K562 (cell line): Measurements from ENCODE around the gene POLR3E. TPM values are rescaled to one million over a fixed set of nuclear protein-coding genes. Genes with fewer than 3 reads are reported as not detected.

Source experiments
- ESRRB ChIP-seq: fragments of 250-450 bp; sonication (Bioruptor Pico); IDR thresholded peaks from 2 replicates; pipeline ENCODE4 v1.5.0; 2020; ENCODE audit warnings: mild to moderate bottlenecking, moderate library complexity, borderline replicate concordance
- KLF1 ChIP-seq: fragments of 450-650 bp; IDR thresholded peaks from 2 replicates; pipeline ENCODE4 v1.6.1; 2016; ENCODE audit warnings: missing genetic modification characterization, missing compliant biosample characterization
- LARP7 ChIP-seq: fragments of 450-650 bp; IDR thresholded peaks from 2 replicates; pipeline ENCODE4 v1.6.1; 2016
- NCOA2 ChIP-seq, 2 experiments: fragments of 450-650 bp; IDR thresholded peaks; 2 replicates each; pipeline ENCODE4 v1.6.1; 2018; ENCODE audit warnings: mild to moderate bottlenecking in 2 of 2, moderate library complexity in 1 of 2; ENCODE audit not compliant: partially characterized antibody in 2 of 2
- NFXL1 ChIP-seq: fragments of 450-650 bp; formaldehyde crosslinking; IDR thresholded peaks from 2 replicates; pipeline ENCODE4 v1.4.0; 2021; ENCODE audit warnings: mild to moderate bottlenecking
- NRF1 ChIP-seq, 2 experiments: fragments of 450-650 bp; IDR thresholded peaks in 1 of 2; conservative IDR thresholded peaks in 1 of 2; 2 replicates each; pipeline ENCODE4 v1.6.1; 2014; ENCODE audit warnings: mild to moderate bottlenecking in 2 of 2
- PCBP1 ChIP-seq: fragments of 200-400 bp; formaldehyde crosslinking; IDR thresholded peaks from 2 replicates; pipeline ENCODE4 v1.6.1; 2018; ENCODE audit warnings: mild to moderate bottlenecking, low read depth, low read length; ENCODE audit not compliant: poor library complexity, severe bottlenecking
- POLR2G ChIP-seq: fragments of 200-400 bp; formaldehyde crosslinking; IDR thresholded peaks from 2 replicates; pipeline ENCODE4 v1.6.1; 2017; ENCODE audit warnings: low read depth, mild to moderate bottlenecking, antibody characterized with exemption, low read length, moderate library complexity
- RBFOX2 ChIP-seq: fragments of 200-400 bp; formaldehyde crosslinking; IDR thresholded peaks from 2 replicates; pipeline ENCODE4 v1.6.1; 2017; ENCODE audit warnings: low read depth, mild to moderate bottlenecking, low read length, moderate library complexity
- TFAM ChIP-seq: fragments of 250-450 bp; sonication (Bioruptor Pico); conservative IDR thresholded peaks from 2 replicates; pipeline ENCODE4 v1.5.0; 2021; ENCODE audit warnings: mild to moderate bottlenecking, moderate library complexity
- ZBED1 ChIP-seq: IDR thresholded peaks from 2 replicates; pipeline ENCODE4 v1.6.1; 2014
- ZBTB43 ChIP-seq: sonication (generic); formaldehyde crosslinking; IDR thresholded peaks from 2 replicates; pipeline ENCODE4 v1.8.0; 2023; ENCODE audit warnings: mild to moderate bottlenecking, missing genetic modification reagents
- ZC3H8 ChIP-seq: fragments of 450-650 bp; IDR thresholded peaks from 2 replicates; pipeline ENCODE4 v1.6.1; 2017
- ZNF121 ChIP-seq: sonication (generic); formaldehyde crosslinking; conservative IDR thresholded peaks from 2 replicates; pipeline ENCODE4 v1.8.0; 2022; ENCODE audit warnings: missing genetic modification reagents
- ZNF584 ChIP-seq: fragments of 200-800 bp; sonication (Bioruptor generic); IDR thresholded peaks from 2 replicates; pipeline ENCODE4 v1.6.1; 2016; ENCODE audit warnings: low read depth, mild to moderate bottlenecking, missing genetic modification characterization, missing compliant biosample characterization
- polyA plus RNA-seq, 8 experiments: library from polyadenylated mRNA; depleted of rRNA in 4 of 8; stranded (reverse) in 5 of 8; unstranded in 3 of 8; fragments of >200 nt; fragmentation: Nextera tagmentation in 2 of 8; fragmentation: Illumina TruSeq in 1 of 8; extraction: Ambion mirVana in 2 of 8; extraction: Trizol in 1 of 8; gene quantifications; 2 replicates each; pipeline versions ENCODE4 v1.2.1 to v1.2.3, GENCODE V29; 2011 to 2014; ENCODE audit warnings: inconsistent platforms in 1 of 8, missing spikeins in 1 of 8
- total RNA-seq, 7 experiments: library from RNA; depleted of rRNA in 6 of 7; stranded (reverse); fragments of >200 nt in 6 of 7; fragmentation: Illumina TruSeq in 2 of 7; extraction: Trizol in 2 of 7; gene quantifications; 2 replicates each; pipeline versions ENCODE4 v1.2.1 to v1.2.3, GENCODE V29; 2011 to 2021; ENCODE audit warnings: low replicate concordance in 1 of 7
- TF ChIP-seq, protein P1 (sequence below): fragments of 200-800 bp; sonication (Bioruptor generic); IDR thresholded peaks from 2 replicates; pipeline ENCODE4 v1.6.1; 2017; ENCODE audit warnings: missing genetic modification characterization, missing compliant biosample characterization
- TF ChIP-seq, protein P2 (sequence below): fragments of 250-450 bp; sonication (Bioruptor Pico); IDR thresholded peaks from 2 replicates; pipeline ENCODE4 v1.8.0; 2021; ENCODE audit warnings: moderate library complexity, mild to moderate bottlenecking, inconsistent platforms
- TF ChIP-seq, protein P3 (sequence below), 2 experiments: fragments of 450-650 bp in 1 of 2; sonication (generic) in 1 of 2; formaldehyde crosslinking in 1 of 2; IDR thresholded peaks; 2 replicates each; pipeline versions ENCODE4 v1.7.1 to v1.9.0; 2016 to 2022; ENCODE audit warnings: inconsistent platforms in 1 of 2, mild to moderate bottlenecking in 1 of 2, missing genetic modification reagents in 1 of 2

The POLR3E gene
- total and polyA plus RNA-seq, 9 of the 15 experiments (the other 6 are each of a cell fraction or from before 2014, with no cell fraction given): 17.7 to 151 (median 82.6) TPM

DNA sequence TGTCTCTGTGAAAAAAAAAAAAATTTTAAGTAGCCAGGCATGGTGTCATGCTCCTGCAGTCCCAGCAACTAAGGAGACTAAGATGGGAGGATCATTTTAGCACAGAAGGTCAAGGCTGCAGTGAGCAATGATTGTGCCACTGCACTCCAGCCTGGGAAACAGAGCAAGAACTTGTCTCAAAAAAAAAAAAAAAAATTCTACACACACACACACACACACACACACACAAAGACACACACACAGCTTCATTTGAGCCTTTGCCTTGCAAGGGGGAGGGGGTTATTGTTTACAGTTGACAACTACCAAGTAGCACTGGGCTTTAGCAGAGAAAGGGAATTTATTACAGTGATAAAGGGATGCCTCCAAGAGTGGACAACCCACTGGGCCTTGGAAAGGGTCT lies 4.9 kb upstream of the POLR3E start (continued):
- no peak for TF ChIP-seq ZBTB43 (CRISPR knock-in tag)
- no peak for TF ChIP-seq NRF1 (conservative IDR thresholded peaks at IDR 0.05 in 1 of 2, IDR thresholded peaks at IDR 0.05 in 1 of 2)
- TF ChIP-seq, protein P1, sequence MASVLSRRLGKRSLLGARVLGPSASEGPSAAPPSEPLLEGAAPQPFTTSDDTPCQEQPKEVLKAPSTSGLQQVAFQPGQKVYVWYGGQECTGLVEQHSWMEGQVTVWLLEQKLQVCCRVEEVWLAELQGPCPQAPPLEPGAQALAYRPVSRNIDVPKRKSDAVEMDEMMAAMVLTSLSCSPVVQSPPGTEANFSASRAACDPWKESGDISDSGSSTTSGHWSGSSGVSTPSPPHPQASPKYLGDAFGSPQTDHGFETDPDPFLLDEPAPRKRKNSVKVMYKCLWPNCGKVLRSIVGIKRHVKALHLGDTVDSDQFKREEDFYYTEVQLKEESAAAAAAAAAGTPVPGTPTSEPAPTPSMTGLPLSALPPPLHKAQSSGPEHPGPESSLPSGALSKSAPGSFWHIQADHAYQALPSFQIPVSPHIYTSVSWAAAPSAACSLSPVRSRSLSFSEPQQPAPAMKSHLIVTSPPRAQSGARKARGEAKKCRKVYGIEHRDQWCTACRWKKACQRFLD (CRISPR knock-in tag): no peak
- no peak for TF ChIP-seq TFAM
- TF ChIP-seq PCBP1: no peak
- no peak for TF ChIP-seq ZBED1
- peak; percentile 53; the same call in 1 of the 2 replicates for TF ChIP-seq LARP7
- no peak for TF ChIP-seq ESRRB
- TF ChIP-seq ZC3H8: no peak
- TF ChIP-seq POLR2G: no peak
- no peak for TF ChIP-seq NCOA2 (IDR thresholded peaks at IDR 0.05; ENCODE audit: partially characterized antibody in 2 of 2)
- no peak for TF ChIP-seq KLF1 (tag)
- TF ChIP-seq ZNF121 (CRISPR knock-in tag): no peak
- TF ChIP-seq, protein P2, sequence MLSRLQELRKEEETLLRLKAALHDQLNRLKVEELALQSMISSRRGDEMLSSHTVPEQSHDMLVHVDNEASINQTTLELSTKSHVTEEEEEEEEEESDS (CRISPR knock-in tag): no peak
- no peak for TF ChIP-seq ZNF584 (CRISPR knock-in tag)
- TF ChIP-seq RBFOX2: 0 out of 2 replicates have a peak, but pooled peaks have one; percentile 7
- TF ChIP-seq, protein P3, sequence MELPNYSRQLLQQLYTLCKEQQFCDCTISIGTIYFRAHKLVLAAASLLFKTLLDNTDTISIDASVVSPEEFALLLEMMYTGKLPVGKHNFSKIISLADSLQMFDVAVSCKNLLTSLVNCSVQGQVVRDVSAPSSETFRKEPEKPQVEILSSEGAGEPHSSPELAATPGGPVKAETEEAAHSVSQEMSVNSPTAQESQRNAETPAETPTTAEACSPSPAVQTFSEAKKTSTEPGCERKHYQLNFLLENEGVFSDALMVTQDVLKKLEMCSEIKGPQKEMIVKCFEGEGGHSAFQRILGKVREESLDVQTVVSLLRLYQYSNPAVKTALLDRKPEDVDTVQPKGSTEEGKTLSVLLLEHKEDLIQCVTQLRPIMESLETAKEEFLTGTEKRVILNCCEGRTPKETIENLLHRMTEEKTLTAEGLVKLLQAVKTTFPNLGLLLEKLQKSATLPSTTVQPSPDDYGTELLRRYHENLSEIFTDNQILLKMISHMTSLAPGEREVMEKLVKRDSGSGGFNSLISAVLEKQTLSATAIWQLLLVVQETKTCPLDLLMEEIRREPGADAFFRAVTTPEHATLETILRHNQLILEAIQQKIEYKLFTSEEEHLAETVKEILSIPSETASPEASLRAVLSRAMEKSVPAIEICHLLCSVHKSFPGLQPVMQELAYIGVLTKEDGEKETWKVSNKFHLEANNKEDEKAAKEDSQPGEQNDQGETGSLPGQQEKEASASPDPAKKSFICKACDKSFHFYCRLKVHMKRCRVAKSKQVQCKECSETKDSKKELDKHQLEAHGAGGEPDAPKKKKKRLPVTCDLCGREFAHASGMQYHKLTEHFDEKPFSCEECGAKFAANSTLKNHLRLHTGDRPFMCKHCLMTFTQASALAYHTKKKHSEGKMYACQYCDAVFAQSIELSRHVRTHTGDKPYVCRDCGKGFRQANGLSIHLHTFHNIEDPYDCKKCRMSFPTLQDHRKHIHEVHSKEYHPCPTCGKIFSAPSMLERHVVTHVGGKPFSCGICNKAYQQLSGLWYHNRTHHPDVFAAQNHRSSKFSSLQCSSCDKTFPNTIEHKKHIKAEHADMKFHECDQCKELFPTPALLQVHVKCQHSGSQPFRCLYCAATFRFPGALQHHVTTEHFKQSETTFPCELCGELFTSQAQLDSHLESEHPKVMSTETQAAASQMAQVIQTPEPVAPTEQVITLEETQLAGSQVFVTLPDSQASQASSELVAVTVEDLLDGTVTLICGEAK (IDR thresholded peaks at IDR 0.05): 0 out of 2 replicates have a peak, but pooled peaks have one; percentile 5
- TF ChIP-seq, protein P3 (CRISPR knock-in tag; IDR thresholded peaks at IDR 0.05): no peak
- no peak for TF ChIP-seq NFXL1 (CRISPR knock-in tag)
